22Rv1 (cell line): ENCODE data around the gene ELP4.

Experiments used
- ZFX ChIP-seq: fragments of 450-650 bp; IDR thresholded peaks from 2 replicates; pipeline ENCODE4 v1.6.1; 2017; ENCODE audit warnings: antibody characterized with exemption, borderline replicate concordance
- TF ChIP-seq, protein P1 (sequence below): fragments of 450-650 bp; IDR thresholded peaks from 2 replicates; pipeline ENCODE4 v1.5.1; 2017; ENCODE audit warnings: mild to moderate bottlenecking

DNA sequence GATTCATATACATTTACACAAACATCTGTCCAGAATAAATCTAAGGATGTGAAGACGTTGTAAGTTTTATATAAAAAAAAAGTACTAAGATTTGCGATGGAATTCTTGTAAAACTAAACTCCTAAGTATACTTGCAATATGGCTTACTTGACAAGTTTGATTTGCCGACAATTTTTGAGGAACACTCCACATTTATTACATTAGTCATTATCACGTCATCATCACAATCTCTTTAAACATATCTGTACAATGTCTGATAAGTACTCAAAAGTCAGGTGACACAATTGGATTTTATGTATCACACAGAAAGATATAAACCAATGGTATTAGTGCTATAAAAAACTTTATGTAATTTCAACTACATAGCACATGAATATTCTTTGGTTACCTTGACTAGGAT, 30.5 kb upstream of the ELP4 start:
- TF ChIP-seq, protein P1, sequence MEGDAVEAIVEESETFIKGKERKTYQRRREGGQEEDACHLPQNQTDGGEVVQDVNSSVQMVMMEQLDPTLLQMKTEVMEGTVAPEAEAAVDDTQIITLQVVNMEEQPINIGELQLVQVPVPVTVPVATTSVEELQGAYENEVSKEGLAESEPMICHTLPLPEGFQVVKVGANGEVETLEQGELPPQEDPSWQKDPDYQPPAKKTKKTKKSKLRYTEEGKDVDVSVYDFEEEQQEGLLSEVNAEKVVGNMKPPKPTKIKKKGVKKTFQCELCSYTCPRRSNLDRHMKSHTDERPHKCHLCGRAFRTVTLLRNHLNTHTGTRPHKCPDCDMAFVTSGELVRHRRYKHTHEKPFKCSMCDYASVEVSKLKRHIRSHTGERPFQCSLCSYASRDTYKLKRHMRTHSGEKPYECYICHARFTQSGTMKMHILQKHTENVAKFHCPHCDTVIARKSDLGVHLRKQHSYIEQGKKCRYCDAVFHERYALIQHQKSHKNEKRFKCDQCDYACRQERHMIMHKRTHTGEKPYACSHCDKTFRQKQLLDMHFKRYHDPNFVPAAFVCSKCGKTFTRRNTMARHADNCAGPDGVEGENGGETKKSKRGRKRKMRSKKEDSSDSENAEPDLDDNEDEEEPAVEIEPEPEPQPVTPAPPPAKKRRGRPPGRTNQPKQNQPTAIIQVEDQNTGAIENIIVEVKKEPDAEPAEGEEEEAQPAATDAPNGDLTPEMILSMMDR = no peak
- TF ChIP-seq ZFX = no peak
